ENCODE data around the gene UBXN6.

Gene UBXN6

DNA sequence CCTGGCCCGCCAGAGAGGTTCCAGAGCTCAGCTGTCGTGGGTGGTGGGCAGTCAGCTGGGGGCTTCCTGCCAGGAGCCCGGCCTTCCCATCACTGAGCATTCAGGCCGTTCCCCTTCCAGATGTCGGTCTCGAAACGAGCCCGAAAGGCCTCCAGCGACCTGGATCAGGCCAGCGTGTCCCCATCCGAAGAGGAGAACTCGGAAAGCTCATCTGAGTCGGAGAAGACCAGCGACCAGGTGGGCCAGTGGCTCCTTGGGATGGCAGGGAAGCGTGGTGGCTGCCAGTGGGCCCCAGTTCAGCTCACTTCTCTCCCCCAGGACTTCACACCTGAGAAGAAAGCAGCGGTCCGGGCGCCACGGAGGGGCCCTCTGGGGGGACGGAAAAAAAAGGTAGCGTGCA is 33.9 kb upstream of the UBXN6 start:
- H3K9me3 ChIP-seq (ENCODE audit: control insufficient read depth, low read depth, low read length): no peaks in the 10 kb centered on the region
- H3K27ac ChIP-seq (ENCODE audit: low read length): no peak overlapping the region
- no peak overlapping the region for H3K9ac ChIP-seq (ENCODE audit: low read length)
- peaks cover 48% of the 10 kb centered on the region for H3K36me3 ChIP-seq (ENCODE audit: control insufficient read depth, low read depth, low read length)
- no peaks in the 10 kb centered on the region for H3K4me1 ChIP-seq (ENCODE audit: control insufficient read depth, low read depth, low read length)
- H3K27me3 ChIP-seq (ENCODE audit: control insufficient read depth, insufficient read depth, low read length): no peaks in the 10 kb centered on the region
- H3K4me3 ChIP-seq (ENCODE audit: low read length): no peak overlapping the region

DNA sequence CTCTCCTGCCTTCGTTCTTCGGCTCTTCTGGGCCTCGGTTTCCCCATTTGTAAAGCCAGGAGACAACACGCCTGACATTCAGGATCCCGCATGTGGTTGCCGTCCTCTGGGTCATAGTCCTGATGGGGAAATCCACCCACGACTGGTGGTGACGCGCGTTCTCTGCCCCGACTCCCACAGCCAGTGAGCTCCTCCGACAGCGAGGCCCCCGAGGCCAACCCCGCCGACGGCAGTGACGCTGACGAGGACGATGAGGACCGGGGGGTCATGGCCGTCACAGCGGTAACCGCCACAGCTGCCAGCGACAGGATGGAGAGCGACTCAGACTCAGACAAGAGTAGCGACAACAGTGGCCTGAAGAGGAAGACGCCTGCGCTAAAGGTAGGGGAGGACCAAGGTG is 30.9 kb upstream of the UBXN6 start:
- no peaks in the 10 kb centered on the region for H3K4me1 ChIP-seq (ENCODE audit: control insufficient read depth, low read depth, low read length)
- no peaks in the 10 kb centered on the region for H3K27me3 ChIP-seq (ENCODE audit: control insufficient read depth, insufficient read depth, low read length)
- no peaks in the 10 kb centered on the region for H3K9me3 ChIP-seq (ENCODE audit: control insufficient read depth, low read depth, low read length)
- no peak overlapping the region for H3K4me3 ChIP-seq (ENCODE audit: low read length)
- no peak overlapping the region for H3K27ac ChIP-seq (ENCODE audit: low read length)
- H3K36me3 ChIP-seq (ENCODE audit: control insufficient read depth, low read depth, low read length): peaks cover 31% of the 10 kb centered on the region
- no peak overlapping the region for H3K9ac ChIP-seq (ENCODE audit: low read length)

DNA sequence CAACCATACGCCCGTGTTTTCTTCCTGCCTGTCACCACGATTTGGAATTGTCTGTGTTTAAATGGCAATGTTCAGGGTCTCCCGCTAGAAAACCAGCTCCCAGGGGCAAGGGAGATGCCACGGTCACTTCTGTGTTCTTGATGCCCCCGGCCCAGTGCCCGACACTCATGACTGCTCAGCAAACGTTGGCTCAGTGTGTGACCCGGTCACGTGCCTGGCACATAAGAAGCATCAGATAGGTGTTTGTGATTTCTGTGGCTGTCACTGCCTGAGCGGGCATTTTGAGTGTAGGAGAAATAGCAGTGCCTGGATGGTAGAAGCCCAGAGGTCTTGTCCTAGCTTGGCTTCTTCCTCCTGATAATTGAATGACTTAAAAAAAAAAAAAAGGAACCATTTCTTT is 30.0 kb upstream of the UBXN6 start:
- Histone ChIP-seq H3K4me1 (ENCODE audit: control insufficient read depth, low read depth, low read length) (no peaks in the 10 kb centered on the region), H3K4me3 (ENCODE audit: low read length) (no peak overlapping the region), H3K27ac (ENCODE audit: low read length) (no peak overlapping the region), H3K36me3 (ENCODE audit: control insufficient read depth, low read depth, low read length) (peaks cover 24% of the 10 kb centered on the region), H3K27me3 (ENCODE audit: control insufficient read depth, insufficient read depth, low read length) (no peaks in the 10 kb centered on the region), H3K9me3 (ENCODE audit: control insufficient read depth, low read depth, low read length) (no peaks in the 10 kb centered on the region), H3K9ac (ENCODE audit: low read length) (no peak overlapping the region)

DNA sequence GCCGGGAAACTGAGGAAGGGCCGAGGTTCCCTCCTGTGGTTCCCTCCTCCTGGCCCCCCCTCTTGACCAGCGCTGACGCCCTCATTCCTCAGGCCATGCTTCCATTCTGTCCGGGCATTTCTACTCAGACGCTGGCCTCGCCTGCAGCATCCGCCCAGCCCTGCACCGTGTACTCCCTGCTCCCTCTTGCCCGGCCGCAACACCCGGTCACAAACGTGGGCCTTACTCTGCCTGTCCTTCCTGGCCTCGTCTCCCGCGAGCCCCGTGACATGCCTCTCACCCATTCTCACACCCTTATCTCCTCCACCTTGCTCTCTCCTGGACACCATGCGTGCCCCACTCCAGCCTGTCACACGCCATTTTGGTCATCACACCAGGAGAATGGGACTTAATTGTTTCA is 25.8 kb upstream of the UBXN6 start:
- H3K9ac ChIP-seq (ENCODE audit: low read length): no peak overlapping the region
- H3K27ac ChIP-seq (ENCODE audit: low read length): no peak overlapping the region
- H3K4me1 ChIP-seq (ENCODE audit: control insufficient read depth, low read depth, low read length): no peaks in the 10 kb centered on the region
- peaks cover 6% of the 10 kb centered on the region for H3K36me3 ChIP-seq (ENCODE audit: control insufficient read depth, low read depth, low read length)
- no peaks in the 10 kb centered on the region for H3K27me3 ChIP-seq (ENCODE audit: control insufficient read depth, insufficient read depth, low read length)
- no peaks in the 10 kb centered on the region for H3K9me3 ChIP-seq (ENCODE audit: control insufficient read depth, low read depth, low read length)
- H3K4me3 ChIP-seq (ENCODE audit: low read length): no peak overlapping the region

DNA sequence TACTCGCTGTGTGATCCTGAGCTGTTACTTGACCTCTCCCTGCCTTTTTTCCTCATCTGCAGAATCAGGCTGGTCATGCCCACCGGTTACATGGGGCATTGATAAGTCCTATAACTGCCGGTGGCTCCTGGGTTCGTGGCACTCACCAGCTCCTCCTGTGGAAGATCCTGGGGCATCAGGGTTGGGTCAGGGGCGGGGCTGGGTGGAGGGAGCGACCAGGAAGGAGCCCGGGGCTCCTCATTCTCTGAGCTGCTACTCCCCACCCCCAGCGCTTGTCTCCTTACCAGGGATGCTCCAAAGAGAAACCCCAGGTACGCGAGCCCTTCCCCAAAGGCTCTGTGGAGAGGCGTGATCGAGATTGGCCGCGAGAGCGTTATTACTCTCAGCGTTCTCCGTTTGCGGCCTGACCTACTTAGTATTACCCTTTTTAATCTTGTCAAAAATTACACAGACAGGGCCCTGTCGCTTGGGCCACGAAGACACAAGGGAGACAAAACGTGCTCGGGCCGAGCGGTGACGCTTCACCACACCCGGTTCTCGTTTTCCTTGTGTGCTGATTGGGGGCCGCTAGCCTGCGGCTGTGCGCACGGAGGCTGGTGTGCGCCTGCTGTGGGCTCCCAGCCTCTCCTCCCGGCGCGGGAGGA is 25.2 kb upstream of the UBXN6 start:
- Histone ChIP-seq H3K27ac (ENCODE audit: low read length) (no peak overlapping the region), H3K27me3 (ENCODE audit: control insufficient read depth, insufficient read depth, low read length) (no peaks in the 10 kb centered on the region), H3K9me3 (ENCODE audit: control insufficient read depth, low read depth, low read length) (no peaks in the 10 kb centered on the region), H3K36me3 (ENCODE audit: control insufficient read depth, low read depth, low read length) (peaks cover 9% of the 10 kb centered on the region), H3K4me3 (ENCODE audit: low read length) (no peak overlapping the region), H3K4me1 (ENCODE audit: control insufficient read depth, low read depth, low read length) (no peaks in the 10 kb centered on the region), H3K9ac (ENCODE audit: low read length) (no peak overlapping the region)

DNA sequence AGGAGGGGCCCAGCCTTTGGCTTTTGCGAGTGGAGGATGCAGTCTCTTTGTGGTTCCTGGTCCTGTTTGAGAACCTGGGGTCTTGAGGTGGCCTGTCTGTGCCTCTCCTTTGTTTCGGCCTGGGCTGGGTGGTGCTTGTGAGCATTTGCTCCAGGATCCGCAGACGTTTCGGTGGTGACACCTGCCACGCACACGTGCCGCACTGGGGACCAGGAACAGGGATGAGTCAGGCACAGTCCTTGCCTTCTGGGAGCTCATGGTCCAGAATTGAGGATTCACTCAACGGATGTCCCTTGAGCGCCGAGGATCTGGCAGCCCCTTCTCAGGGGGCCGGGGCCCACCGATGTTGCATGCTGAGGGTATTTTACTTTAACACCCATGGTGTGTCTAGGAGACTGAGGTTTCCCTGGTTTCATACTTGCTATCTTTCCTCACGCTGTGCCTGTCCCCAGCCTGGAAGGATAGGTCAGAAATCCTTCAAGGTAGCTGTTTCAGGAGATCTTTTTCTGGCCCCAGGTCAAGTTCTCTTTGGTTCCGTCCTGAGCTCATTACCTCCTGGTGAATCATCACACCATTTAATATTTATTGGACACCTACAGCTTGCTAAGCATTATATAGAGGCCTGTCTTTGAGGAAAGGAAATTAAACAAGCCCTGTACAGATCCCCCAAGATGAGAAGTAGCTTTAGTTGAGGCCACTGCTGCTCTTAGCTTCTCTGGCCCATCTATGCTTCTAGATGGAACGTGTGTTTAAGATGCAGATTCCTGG is 19.6 kb upstream of the UBXN6 start:
- peaks cover 8% of the 10 kb centered on the region for H3K4me1 ChIP-seq (ENCODE audit: control insufficient read depth, low read depth, low read length)
- no peaks in the 10 kb centered on the region for H3K27me3 ChIP-seq (ENCODE audit: control insufficient read depth, insufficient read depth, low read length)
- no peak overlapping the region for H3K9ac ChIP-seq (ENCODE audit: low read length)
- H3K9me3 ChIP-seq (ENCODE audit: control insufficient read depth, low read depth, low read length): no peaks in the 10 kb centered on the region
- peaks cover 12% of the 10 kb centered on the region for H3K36me3 ChIP-seq (ENCODE audit: control insufficient read depth, low read depth, low read length)
- H3K27ac ChIP-seq (ENCODE audit: low read length): no peak overlapping the region
- H3K4me3 ChIP-seq (ENCODE audit: low read length): no peak overlapping the region

DNA sequence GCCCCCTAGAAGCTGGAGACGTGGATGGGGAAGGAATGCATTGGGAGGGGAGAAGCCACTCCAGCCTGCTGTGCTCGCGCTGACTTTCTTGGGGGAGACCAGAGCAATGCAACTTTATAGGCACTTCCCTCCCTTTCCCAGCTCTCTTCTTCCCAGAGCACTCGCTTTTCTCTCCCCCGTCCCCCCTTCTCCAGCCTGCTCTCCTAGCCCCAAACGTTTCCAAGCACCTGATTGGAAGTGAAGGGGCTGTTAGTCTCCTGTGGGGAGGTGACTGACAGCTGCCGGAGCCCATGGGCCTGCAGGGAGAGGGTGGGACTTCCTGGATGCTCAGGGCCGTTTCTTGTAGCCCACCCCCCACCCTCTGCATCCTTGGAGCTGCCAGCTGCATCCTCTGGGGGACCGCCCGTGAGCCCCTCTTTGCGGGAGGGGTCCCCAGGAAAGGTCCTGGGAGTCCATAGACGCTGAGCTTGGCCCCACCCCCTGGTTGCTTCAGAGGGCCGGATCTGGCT is 17.0 kb upstream of the UBXN6 start:
- Histone ChIP-seq H3K9me3 (ENCODE audit: control insufficient read depth, low read depth, low read length) (no peaks in the 10 kb centered on the region), H3K27ac (ENCODE audit: low read length) (peak overlapping the region; percentile 55), H3K27me3 (ENCODE audit: control insufficient read depth, insufficient read depth, low read length) (no peaks in the 10 kb centered on the region), H3K4me1 (ENCODE audit: control insufficient read depth, low read depth, low read length) (peaks cover 8% of the 10 kb centered on the region), H3K9ac (ENCODE audit: low read length) (peak overlapping the region; percentile 51), H3K4me3 (ENCODE audit: low read length) (peak overlapping the region; percentile 74), H3K36me3 (ENCODE audit: control insufficient read depth, low read depth, low read length) (peaks cover 12% of the 10 kb centered on the region)

DNA sequence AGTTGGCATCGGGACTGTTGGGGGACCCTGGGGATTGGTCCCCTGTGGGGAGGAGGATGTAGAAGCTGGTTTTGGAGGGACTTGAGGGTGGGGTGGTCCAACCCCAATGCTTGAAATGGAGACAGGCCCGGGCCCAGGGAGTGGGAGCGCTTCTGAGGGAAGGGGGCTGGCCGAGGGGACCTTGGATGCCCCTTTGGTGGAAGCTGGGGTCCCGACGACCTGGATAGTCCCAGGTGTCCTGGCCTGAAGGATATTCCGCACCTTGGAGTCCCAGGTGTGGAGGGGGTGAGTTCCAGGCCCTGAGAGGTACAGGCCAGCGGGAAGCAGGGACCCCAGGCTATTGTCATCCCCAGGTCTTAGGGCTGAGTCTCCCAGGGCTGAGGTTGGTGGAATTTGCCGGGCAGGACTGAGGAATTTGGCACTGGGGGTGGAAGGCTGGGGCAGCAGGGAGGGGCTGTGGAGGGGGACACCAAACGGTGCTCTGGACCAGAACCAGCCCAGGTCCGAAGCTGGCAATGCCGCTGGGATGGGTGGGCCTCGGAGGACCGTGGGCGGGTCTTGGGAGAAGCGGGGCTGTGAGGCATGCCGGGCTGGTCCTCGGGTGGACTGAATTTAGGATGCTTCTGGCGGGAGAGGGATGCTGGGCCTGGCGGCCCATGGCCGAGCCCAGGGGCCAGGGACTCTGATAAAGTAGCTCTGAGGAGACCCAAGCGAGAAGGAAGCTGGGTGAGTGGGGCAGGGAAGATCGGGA is 16.3 kb upstream of the UBXN6 start:
- Histone ChIP-seq H3K4me1 (ENCODE audit: control insufficient read depth, low read depth, low read length) (peaks cover 8% of the 10 kb centered on the region), H3K27ac (ENCODE audit: low read length) (peak overlapping the region; percentile 55), H3K27me3 (ENCODE audit: control insufficient read depth, insufficient read depth, low read length) (no peaks in the 10 kb centered on the region), H3K9me3 (ENCODE audit: control insufficient read depth, low read depth, low read length) (no peaks in the 10 kb centered on the region), H3K36me3 (ENCODE audit: control insufficient read depth, low read depth, low read length) (peaks cover 12% of the 10 kb centered on the region), H3K4me3 (ENCODE audit: low read length) (peak overlapping the region; percentile 74), H3K9ac (ENCODE audit: low read length) (peak overlapping the region; percentile 51)

DNA sequence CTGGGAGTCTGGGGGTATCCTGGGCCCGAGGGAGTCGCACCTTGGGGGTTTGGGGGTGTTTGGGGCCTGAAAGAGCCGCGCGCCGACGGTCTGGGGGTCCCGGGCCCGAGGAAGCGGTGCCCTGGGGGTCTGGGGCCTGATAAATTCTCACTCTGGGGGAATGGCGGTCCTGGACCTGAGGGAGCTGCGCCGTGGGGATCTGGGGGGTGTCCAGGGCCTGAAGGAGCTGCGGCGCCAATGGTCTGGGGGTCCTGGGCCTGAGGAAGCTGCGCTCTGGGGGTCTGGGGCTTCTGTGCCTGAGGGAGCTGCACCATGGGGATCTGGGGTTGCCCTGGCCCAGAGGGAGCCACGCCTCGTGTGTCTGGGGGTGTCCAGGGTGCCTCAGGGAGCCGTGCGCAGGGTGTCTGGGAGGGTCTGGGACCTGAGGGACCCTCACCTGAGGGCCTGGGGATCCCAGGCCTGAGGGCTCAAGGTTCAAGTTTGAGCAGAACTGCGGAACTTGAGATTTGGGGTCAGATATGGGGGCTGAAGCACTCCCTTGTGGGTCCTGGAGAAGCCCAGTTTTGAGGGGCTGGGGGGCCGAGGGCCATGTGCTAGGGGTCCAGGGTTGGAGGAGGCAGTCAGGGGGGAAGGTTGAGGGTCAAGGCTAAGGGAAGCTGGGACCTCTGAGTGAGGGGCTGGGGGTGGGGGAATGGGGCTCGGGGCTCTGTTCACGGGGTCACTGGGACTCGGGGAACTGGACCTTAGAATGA is 15.6 kb upstream of the UBXN6 start:
- no peaks in the 10 kb centered on the region for H3K9me3 ChIP-seq (ENCODE audit: control insufficient read depth, low read depth, low read length)
- H3K9ac ChIP-seq (ENCODE audit: low read length): peak overlapping the region; percentile 72
- no peaks in the 10 kb centered on the region for H3K27me3 ChIP-seq (ENCODE audit: control insufficient read depth, insufficient read depth, low read length)
- peak overlapping the region; percentile 74 for H3K4me3 ChIP-seq (ENCODE audit: low read length)
- H3K36me3 ChIP-seq (ENCODE audit: control insufficient read depth, low read depth, low read length): peaks cover 8% of the 10 kb centered on the region
- no peak overlapping the region for H3K27ac ChIP-seq (ENCODE audit: low read length)
- peaks cover 8% of the 10 kb centered on the region for H3K4me1 ChIP-seq (ENCODE audit: control insufficient read depth, low read depth, low read length)

DNA sequence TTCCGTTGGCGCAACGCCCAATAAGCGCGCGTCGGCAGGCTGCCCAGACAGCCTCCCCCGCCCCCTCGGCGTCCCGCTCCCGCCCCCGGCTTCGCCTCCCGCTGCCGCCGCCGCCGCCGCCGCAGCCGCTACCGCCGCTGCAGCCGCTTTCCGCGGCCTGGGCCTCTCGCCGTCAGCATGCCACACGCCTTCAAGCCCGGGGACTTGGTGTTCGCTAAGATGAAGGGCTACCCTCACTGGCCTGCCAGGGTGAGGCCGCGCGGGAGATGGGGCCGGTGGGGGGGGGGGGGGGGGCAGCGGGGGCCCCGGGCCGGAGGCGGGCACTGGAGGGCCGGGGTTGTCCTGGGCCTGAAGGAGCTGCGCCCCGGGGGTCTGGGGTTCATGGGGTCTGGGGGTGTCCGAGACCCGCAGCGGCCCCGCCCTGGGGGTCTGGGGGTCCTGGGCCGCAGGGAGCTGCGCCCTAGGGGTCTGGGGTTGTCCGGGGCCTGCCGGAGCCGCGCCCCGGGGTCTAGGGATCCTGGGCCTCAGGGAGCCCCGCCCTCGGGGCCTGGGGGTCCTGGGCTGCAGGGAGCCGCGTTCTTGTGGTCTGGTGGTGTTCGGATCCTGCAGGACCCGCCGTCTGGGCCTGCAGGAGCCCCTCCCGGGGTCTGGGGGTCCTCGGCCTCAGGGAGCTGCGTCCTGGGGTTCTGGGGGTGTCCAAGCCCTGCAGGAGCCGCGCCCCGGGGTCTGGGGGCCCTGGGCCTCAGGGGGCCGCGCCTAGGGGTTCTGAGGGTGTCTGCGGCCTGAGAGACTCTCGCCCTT is 14.8 kb upstream of the UBXN6 start, which contains the start of gene HDGFL2:
TSS of gene HDGFL2 (plus strand) at position 124 of the 801 bp plus-strand sequence. CDS start at position 178, 54 bp downstream.
- Histone ChIP-seq H3K4me1 (ENCODE audit: control insufficient read depth, low read depth, low read length) (peaks cover 8% of the 10 kb centered on the region), H3K27ac (ENCODE audit: low read length) (no peak within 1 kb of the TSS), H3K27me3 (ENCODE audit: control insufficient read depth, insufficient read depth, low read length) (no peaks in the 10 kb centered on the region), H3K4me3 (ENCODE audit: low read length) (peak within 1 kb of the TSS; percentile 74), H3K36me3 (ENCODE audit: control insufficient read depth, low read depth, low read length) (peaks cover 4% of the 10 kb centered on the region), H3K9me3 (ENCODE audit: control insufficient read depth, low read depth, low read length) (no peaks in the 10 kb centered on the region), H3K9ac (ENCODE audit: low read length) (peak within 1 kb of the TSS; percentile 72)
